Vagina (tissue), 2 donors: ENCODE data around the gene IL17RE.

Experiments
- CTCF ChIP-seq, 3 experiments: fragments of 450-650 bp in 2 of 3; fragments of 200-600 bp in 1 of 3; sonication (generic) in 1 of 3; IDR thresholded peaks; one replicate each; pipeline ENCODE4 v1.5.1; 2017 to 2019; ENCODE audit warnings: antibody characterized with exemption in 3 of 3, mild to moderate bottlenecking in 2 of 3, moderate library complexity in 2 of 3
- POLR2A ChIP-seq, 2 donors: fragments of 450-650 bp; IDR thresholded peaks; one replicate each; pipeline ENCODE4 v1.6.1; 2017; ENCODE audit warnings: antibody characterized with exemption in 2 of 2, mild to moderate bottlenecking in 2 of 2, moderate library complexity in 2 of 2

GRCh38 chr3:9861201-9861600 lies 41.4 kb upstream of the IL17RE start:
- TF ChIP-seq CTCF (IDR thresholded peaks at IDR 0.05) (no peak), POLR2A (IDR thresholded peaks at IDR 0.05) (no peak)
